DOHH2 (cell line): ENCODE measurements around the gene EID3.

ENCODE experiments used
- EZH2phosphoT487 ChIP-seq: fragments of 200-600 bp; sonication (generic); IDR thresholded peaks from 2 replicates; pipeline ENCODE4 v1.6.1; 2017; ENCODE audit warnings: borderline replicate concordance, mild to moderate bottlenecking, antibody characterized with exemption, low read length, moderate library complexity, mixed read lengths
- TF ChIP-seq, protein P1 (sequence below): fragments of 200-600 bp; sonication (generic); IDR thresholded peaks from one replicate; pipeline ENCODE4 v1.5.1; 2014; ENCODE audit warnings: antibody characterized with exemption, mild to moderate bottlenecking, low read depth, low read length; ENCODE audit not compliant: poor library complexity, severe bottlenecking

DNA sequence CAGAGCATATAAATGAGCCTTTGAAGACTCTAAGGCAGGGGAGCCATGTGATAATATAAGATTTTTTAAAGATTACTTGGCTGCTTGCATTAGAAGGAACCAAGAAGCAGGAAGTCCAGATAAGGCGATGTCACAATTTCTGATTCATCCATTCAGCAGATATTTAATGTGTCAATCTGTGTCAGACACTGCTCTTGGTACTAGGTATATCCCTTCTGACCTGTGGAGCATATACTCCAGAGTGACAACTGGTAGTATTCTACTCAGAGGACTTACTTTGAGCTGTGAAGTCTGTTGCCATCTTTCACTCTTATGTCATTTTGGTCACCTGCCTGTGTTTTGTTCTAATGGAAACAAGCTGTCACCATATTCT lies 10.7 kb downstream of the EID3 start:
- TF ChIP-seq, protein P1, sequence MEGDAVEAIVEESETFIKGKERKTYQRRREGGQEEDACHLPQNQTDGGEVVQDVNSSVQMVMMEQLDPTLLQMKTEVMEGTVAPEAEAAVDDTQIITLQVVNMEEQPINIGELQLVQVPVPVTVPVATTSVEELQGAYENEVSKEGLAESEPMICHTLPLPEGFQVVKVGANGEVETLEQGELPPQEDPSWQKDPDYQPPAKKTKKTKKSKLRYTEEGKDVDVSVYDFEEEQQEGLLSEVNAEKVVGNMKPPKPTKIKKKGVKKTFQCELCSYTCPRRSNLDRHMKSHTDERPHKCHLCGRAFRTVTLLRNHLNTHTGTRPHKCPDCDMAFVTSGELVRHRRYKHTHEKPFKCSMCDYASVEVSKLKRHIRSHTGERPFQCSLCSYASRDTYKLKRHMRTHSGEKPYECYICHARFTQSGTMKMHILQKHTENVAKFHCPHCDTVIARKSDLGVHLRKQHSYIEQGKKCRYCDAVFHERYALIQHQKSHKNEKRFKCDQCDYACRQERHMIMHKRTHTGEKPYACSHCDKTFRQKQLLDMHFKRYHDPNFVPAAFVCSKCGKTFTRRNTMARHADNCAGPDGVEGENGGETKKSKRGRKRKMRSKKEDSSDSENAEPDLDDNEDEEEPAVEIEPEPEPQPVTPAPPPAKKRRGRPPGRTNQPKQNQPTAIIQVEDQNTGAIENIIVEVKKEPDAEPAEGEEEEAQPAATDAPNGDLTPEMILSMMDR, result no peak
- no peak for TF ChIP-seq EZH2phosphoT487
